Measurements from ENCODE around the gene UBQLNL.

Gene UBQLNL

DNA sequence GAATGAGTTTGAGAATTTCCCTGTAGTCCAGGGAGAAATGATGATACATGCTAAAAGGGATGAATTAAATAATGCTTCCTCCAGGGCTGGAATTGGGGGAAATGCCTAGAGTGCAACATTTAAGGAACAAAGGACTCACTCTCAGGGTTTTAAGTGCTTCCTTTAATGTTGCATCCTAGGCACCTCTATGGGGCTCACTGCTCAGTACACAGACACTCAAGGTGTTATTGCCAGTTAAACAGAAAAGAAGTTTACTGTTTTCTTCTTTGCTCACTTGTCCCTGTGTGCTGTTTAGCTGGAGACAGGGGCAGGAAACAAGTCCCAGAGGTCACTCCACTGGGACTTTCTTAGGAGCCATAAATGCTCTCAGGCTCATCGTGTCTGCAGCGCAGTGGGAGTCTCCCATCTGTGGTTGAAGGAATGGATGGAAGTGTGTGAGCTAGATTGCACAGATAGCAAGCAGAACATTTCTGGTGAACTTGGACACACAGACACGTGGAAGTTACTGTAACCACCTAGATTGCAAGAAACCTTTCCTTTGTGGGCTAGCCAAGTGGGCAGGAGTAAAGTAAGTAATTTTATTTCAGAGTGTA, 40.2 kb upstream of the UBQLNL start:
- Histone ChIP-seq H3K79me2 (ENCODE audit: insufficient read depth, low read length) (no peaks in the 10 kb centered on the region), H3K9me2 (replicated peaks; ENCODE audit: low read depth, low read length) (no peaks in the 10 kb centered on the region), H3K4me1 (ENCODE audit: insufficient read depth, low read length, poor library complexity, severe bottlenecking) (no peaks in the 10 kb centered on the region), H3K9ac (ENCODE audit: low read depth, low read length, poor library complexity, severe bottlenecking) (no peak overlapping the region), H3K36me3 (ENCODE audit: insufficient read depth, low read length) (no peaks in the 10 kb centered on the region), H2AFZ (ENCODE audit: low read length) (no peak overlapping the region), H4K20me1 (ENCODE audit: insufficient read depth, low read length, poor library complexity, severe bottlenecking) (no peaks in the 10 kb centered on the region), H3K4me3 (ENCODE audit: low read length, poor library complexity, severe bottlenecking) (no peak overlapping the region), H3K4me2 (ENCODE audit: low read depth, low read length, poor library complexity, severe bottlenecking) (no peak overlapping the region), H3K9me3 (ENCODE audit: insufficient read depth, low read depth, low read length) (no peaks in the 10 kb centered on the region), H3K27me3 (ENCODE audit: insufficient read depth, low read length, poor library complexity, severe bottlenecking) (peaks cover 12% of the 10 kb centered on the region), H3F3A (ENCODE audit: low read depth) (no peaks in the 10 kb centered on the region)
- no peak for TF ChIP-seq EZH2phosphoT487 (IDR thresholded peaks at IDR 0.05; ENCODE audit: borderline replicate concordance)
- TF ChIP-seq CTCF (conservative IDR thresholded peaks at IDR 0.05; ENCODE audit: low read length), result no peak

DNA sequence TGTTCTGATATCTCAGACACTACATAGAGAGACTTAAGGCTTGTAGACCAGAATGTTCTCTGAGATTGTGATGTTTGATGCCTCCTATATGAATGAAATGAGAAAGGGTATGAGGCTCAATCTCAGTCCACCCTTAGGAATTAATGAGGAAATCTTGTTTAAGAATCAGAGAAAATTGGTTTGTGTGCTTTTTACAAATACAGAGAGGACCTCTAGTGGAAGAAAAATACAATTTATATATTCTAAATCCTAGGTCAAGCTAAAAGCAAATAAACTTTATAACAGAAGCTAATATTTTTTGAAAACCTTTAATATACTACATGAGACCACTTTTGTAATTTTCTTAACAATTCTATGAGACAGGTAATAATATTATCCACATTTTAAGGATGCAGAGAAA, 36.8 kb upstream of the UBQLNL start:
- Histone ChIP-seq H3K4me3 (ENCODE audit: low read length, poor library complexity, severe bottlenecking) (no peak overlapping the region), H4K20me1 (ENCODE audit: insufficient read depth, low read length, poor library complexity, severe bottlenecking) (no peaks in the 10 kb centered on the region), H3K4me2 (ENCODE audit: low read depth, low read length, poor library complexity, severe bottlenecking) (no peak overlapping the region), H2AFZ (ENCODE audit: low read length) (no peak overlapping the region), H3F3A (ENCODE audit: low read depth) (no peaks in the 10 kb centered on the region), H3K9me2 (replicated peaks; ENCODE audit: low read depth, low read length) (no peaks in the 10 kb centered on the region), H3K4me1 (ENCODE audit: insufficient read depth, low read length, poor library complexity, severe bottlenecking) (no peaks in the 10 kb centered on the region), H3K36me3 (ENCODE audit: insufficient read depth, low read length) (no peaks in the 10 kb centered on the region), H3K9ac (ENCODE audit: low read depth, low read length, poor library complexity, severe bottlenecking) (no peak overlapping the region), H3K9me3 (ENCODE audit: insufficient read depth, low read depth, low read length) (no peaks in the 10 kb centered on the region), H3K79me2 (ENCODE audit: insufficient read depth, low read length) (no peaks in the 10 kb centered on the region), H3K27me3 (ENCODE audit: insufficient read depth, low read length, poor library complexity, severe bottlenecking) (no peaks in the 10 kb centered on the region)
- TF ChIP-seq EZH2phosphoT487 (IDR thresholded peaks at IDR 0.05; ENCODE audit: borderline replicate concordance) (no peak), CTCF (conservative IDR thresholded peaks at IDR 0.05; ENCODE audit: low read length) (peak; percentile 31)

- no peak overlapping the region for H3K4me2 ChIP-seq (ENCODE audit: low read depth, low read length, poor library complexity, severe bottlenecking)
- no peaks in the 10 kb centered on the region for H3K9me3 ChIP-seq (ENCODE audit: insufficient read depth, low read depth, low read length)
- H3K36me3 ChIP-seq (ENCODE audit: insufficient read depth, low read length), result no peaks in the 10 kb centered on the region
- H3F3A ChIP-seq (ENCODE audit: low read depth), result no peaks in the 10 kb centered on the region
- H3K79me2 ChIP-seq (ENCODE audit: insufficient read depth, low read length), result no peaks in the 10 kb centered on the region
- TF ChIP-seq EZH2phosphoT487 (IDR thresholded peaks at IDR 0.05; ENCODE audit: borderline replicate concordance) (no peak), CTCF (conservative IDR thresholded peaks at IDR 0.05; ENCODE audit: low read length) (no peak)
- H3K4me1 ChIP-seq (ENCODE audit: insufficient read depth, low read length, poor library complexity, severe bottlenecking), result no peaks in the 10 kb centered on the region
- no peaks in the 10 kb centered on the region for H4K20me1 ChIP-seq (ENCODE audit: insufficient read depth, low read length, poor library complexity, severe bottlenecking)
- no peaks in the 10 kb centered on the region for H3K27me3 ChIP-seq (ENCODE audit: insufficient read depth, low read length, poor library complexity, severe bottlenecking)
- H3K9ac ChIP-seq (ENCODE audit: low read depth, low read length, poor library complexity, severe bottlenecking), result no peak overlapping the region
- no peak overlapping the region for H2AFZ ChIP-seq (ENCODE audit: low read length)
- no peak overlapping the region for H3K4me3 ChIP-seq (ENCODE audit: low read length, poor library complexity, severe bottlenecking)
- no peaks in the 10 kb centered on the region for H3K9me2 ChIP-seq (replicated peaks; ENCODE audit: low read depth, low read length)
These were observed 34.1 kb upstream of the UBQLNL start for GRCh38 chr11:5550440-5551095.
